NCI-H1417 (cell line): ENCODE results near the gene C2CD4C.
"Not testable (repeated sequence)": the region's sequence is repeated elsewhere in the genome, so short reads cannot be mapped to it uniquely, and the experiment has no call there.

Experiments
- DNase-seq, 3 experiments: peaks; one replicate each; lab custom pipeline; 2025; lab: John Stamatoyannopoulos, UW

C2CD4C gene

DNA sequence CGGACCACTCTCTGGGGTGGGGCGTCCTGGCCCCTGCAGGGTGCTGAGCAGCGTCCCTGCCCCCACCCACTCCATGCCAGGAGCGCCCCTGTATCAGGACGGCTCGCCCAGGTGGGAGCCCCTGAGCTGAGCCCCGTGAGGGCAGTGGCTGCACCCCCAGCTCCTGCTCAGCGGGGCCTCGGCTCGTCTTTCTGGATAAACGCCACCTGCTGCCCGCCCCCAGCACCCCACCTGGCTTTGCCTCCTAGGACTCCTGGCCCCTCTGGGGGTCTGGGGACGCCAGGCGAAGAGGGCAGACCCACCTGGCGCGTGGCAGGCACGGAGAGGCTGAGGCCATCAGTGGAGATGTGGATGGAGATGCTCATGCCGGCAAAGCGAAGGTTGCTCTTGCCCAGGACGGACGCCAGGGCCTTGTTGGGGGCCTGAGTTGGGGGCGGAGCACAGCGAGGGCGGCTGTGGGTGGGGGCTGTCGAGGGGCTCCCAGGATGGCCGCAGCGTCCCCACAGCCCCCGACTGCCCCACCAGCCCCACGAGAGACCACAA, 29.5 kb upstream of the C2CD4C start:
- DNase-seq: no peak

DNA sequence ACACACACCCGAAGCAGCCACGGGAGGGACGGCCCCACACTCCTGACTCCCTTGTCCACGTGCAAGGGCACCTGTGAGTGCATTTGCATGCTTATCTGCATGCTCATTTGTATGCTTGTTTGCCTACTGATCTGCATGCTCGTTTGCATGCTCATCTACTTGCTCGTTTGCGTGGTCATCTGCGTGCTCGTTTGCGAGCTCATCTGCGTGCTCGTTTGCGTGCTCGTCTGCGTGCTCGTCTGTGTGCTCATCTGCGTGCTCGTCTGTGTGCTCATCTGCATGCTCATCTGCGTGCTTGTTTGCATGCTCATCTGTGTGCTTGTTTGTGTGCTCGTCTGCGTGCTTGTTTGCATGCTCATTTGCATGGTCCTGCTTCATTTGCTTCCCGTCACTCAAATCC, 28.1 kb upstream of the C2CD4C start:
- no peak for DNase-seq

- no peak for DNase-seq
These were observed 27.5 kb upstream of the C2CD4C start for GRCh38 chr19:436413-436950.

GRCh38 chr19:435707-436412, 26.9 kb upstream of the C2CD4C start:
- peak; percentile 46 to 94 (median 88) for DNase-seq

GRCh38 chr19:435056-435706, 26.2 kb upstream of the C2CD4C start:
- peak; percentile 49 to 98 (median 93) for DNase-seq

- DNase-seq: no peak
These were observed 25.4 kb upstream of the C2CD4C start for GRCh38 chr19:434152-434960.

- no peak for DNase-seq
These were observed 21.8 kb upstream of the C2CD4C start for GRCh38 chr19:430701-431100.

- no peak for DNase-seq
These were observed 19.2 kb upstream of the C2CD4C start for GRCh38 chr19:428149-428548.

- not testable (repeated sequence) for DNase-seq
These were observed 18.7 kb upstream of the C2CD4C start for GRCh38 chr19:427675-428074.

DNA sequence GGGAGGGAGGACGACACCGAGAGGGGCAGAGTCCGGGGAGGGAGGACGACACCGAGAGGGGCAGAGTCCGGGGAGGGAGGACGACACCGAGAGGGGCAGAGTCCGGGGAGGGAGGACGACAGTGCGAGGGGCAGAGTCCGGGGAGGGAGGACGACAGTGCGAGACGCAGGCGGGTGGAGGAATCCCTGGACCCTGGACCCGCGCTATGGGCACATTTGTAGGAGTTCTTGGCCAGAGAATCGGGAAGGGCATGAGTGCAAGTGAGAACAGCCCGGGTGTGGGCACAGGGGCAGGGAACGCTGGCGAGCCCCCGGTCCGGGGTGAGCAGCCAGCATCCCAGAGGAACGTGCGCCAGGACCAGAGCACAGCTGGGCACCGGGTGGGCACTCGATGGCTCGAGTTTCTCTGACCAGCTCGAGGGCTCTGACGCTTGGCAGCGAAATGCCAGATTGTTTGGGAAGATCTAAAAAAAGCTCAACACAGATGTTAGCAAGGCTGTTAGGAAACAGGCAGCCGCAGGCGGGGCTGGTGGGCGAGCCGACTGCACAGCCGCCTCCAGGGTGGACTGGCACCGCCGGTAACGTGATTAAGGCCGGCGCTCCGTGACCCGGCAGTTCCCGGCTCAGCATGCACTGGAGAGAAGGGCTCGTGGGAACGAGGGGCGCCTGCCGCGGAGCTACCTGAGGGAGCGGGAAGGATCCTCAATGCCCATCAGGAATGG, 17.9 kb upstream of the C2CD4C start:
- DNase-seq: no peak

GRCh38 chr19:425056-425455, 16.1 kb upstream of the C2CD4C start:
- no peak for DNase-seq

GRCh38 chr19:424546-424945, 15.6 kb upstream of the C2CD4C start:
- no peak for DNase-seq

DNA sequence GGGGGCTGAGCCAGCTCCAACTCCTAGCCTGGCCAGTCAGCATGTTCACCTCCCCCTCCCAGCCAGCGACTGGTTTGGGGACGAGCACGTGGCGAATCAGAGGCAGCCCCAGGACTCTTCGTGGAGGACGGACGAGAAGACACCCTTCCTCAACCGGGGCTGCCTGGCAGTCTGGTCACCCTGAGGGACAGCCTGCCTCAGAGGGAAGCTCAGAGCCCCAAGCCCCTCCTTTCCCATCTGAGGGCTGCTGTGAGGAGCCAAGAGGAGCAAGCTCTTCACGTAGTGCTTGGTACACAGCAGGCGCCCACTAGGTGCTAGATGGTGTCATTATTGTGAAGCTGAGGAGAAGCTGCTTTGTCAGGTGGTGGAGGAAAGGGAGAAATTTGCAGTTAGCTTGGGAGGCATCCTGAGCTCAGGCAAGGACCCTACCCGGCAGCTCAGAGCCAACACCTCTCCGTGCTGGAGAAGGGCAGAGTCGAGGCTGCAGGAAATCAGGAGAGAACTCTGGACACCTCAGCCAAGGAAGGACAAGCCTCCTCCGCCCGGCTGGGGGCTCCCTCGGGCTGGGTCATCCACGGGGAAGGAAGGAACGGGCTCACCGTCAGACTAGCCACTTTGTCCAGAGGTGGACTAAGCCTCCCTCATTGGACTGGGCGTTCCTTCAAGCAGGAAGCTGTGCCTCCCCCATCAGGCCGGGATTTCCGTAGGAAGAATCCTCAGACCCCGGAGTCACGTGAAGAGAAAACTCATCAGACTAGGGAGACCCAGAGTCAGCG, 14.9 kb upstream of the C2CD4C start:
- DNase-seq: no peak

- not testable (repeated sequence) for DNase-seq
These were observed 13.9 kb upstream of the C2CD4C start for GRCh38 chr19:422917-423226.

DNA sequence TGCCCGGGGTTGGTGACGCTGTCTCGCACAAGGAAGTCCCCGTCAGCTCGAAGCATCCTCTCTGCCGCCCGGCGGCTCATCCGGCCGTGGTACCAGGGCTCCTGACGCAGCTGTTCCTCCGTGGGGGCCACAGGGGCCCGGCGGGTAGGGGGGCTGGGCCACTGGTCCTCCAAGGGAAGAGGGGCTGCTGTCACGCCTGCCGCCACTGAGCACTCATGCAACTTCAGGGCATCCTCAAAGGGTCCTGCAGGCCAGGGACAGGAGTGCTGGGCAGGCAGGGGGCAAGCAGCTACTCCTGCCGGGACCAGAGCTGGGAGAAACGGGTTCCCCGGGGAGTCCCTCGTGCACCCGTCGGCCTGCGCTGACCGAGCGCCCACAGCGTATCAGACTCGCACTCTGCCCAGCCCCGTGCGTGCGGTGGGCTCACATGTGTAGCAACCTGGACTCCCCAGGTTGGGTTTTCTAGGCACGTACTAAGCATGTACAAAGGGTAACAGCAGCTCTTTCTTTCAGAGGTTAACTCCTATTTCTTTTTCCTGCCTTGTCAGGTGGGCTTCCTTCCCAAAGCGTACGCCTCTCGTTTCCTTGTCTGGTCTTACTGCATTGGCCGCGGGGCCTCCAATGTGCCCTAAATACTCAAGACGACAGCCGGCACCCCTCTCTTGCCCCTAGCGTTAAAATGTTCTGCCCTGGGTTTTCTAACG, 13.4 kb upstream of the C2CD4C start:
- no peak for DNase-seq

DNA sequence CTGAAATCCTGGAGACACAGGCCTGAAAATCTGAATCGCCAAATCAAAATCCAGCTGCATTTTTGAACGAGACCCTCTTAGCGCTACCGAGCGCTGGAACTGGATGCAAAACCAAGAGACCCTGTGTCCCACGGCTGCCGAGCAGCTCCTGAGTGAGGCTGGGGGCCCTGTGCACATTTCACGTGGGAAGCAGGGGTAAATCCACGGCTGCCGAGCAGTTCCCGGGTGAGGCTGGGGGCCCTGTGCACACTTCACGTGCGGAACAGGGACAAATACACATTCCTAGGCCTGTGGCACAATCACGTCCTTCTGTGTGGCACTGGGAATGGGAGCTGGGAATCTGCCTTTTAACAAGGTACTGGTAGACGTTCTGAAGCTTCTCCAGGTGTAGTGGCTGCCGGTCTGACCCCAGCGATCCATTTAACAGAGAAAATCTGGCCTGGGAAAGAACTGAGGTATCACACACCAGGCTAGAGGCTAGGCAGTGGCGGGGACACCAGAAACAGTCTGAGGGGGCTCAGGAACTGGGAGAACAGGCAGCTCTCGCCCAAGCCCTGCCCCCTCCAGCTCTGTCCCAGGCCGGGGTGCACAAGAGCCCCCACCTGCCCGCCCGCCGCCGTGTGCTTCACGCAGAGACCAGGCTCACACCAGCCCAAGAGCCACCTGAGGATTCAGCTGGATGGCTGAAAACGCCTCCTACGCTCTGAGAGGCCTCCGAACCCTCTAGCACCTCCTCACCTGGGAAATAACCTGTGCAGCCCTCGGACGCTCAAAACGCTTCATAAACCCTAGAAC, 11.0 kb upstream of the C2CD4C start:
- DNase-seq: no peak

- no peak for DNase-seq
These were observed 10.1 kb upstream of the C2CD4C start for GRCh38 chr19:418761-419671.

- DNase-seq: no peak
These were observed 7.5 kb upstream of the C2CD4C start for GRCh38 chr19:416416-416815.

GRCh38 chr19:415292-415691, 6.3 kb upstream of the C2CD4C start:
- DNase-seq: no peak
